Measurements from ENCODE around the gene BRICD5. TPM values are rescaled to one million over a fixed set of nuclear protein-coding genes. Genes with fewer than 3 reads are reported as not detected.

BRICD5 gene
- total RNA-seq, 1 experiment from 2014 or later, result 4.8 TPM

DNA sequence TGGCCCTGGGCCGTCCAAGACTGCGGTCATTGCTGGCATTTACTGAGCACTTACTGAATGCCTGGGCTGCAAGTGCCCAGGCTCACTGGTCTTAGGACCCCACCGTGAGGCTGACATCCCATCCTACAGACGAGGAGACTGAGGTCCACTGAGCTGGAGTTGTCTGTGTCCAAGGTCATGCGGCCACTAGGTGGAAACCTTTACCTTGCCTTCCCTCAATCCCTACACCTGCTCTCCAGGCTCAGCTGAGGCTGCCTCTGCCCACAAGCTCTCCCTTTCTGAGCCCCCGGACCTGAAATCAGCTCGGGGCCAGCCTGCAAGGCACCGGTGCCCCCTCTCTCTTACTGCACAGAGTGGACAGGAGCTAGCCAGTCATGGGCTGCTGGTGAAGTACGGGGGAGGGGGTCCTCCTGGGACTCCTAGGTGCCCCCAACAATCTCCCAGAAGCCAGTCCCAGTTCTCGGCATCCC, 15.8 kb downstream of the BRICD5 start:
- ChIA-PET POLR2A (ENCODE audit: unreplicated experiment) (no interaction called here), CTCF (interaction anchor here (0.5 to 1.4 kb wide), 6 partner anchors 31 to 72 kb away, joined by 3 to 18 read pairs (median 3); partner anchors contain the start of gene ECI1)
- no peak for TF ChIP-seq EZH2 (IDR thresholded peaks at IDR 0.05; ENCODE audit: low read length, unreplicated experiment)
- TF ChIP-seq, protein P1, sequence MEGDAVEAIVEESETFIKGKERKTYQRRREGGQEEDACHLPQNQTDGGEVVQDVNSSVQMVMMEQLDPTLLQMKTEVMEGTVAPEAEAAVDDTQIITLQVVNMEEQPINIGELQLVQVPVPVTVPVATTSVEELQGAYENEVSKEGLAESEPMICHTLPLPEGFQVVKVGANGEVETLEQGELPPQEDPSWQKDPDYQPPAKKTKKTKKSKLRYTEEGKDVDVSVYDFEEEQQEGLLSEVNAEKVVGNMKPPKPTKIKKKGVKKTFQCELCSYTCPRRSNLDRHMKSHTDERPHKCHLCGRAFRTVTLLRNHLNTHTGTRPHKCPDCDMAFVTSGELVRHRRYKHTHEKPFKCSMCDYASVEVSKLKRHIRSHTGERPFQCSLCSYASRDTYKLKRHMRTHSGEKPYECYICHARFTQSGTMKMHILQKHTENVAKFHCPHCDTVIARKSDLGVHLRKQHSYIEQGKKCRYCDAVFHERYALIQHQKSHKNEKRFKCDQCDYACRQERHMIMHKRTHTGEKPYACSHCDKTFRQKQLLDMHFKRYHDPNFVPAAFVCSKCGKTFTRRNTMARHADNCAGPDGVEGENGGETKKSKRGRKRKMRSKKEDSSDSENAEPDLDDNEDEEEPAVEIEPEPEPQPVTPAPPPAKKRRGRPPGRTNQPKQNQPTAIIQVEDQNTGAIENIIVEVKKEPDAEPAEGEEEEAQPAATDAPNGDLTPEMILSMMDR (conservative IDR thresholded peaks at IDR 0.05; ENCODE audit: low read depth, low read length), result peak; percentile 57
- H3K9me3 ChIP-seq (ENCODE audit: low read length), result no peaks in the 10 kb centered on the region
- H4K20me1 ChIP-seq (ENCODE audit: low read length), result no peaks in the 10 kb centered on the region
- DNase-seq, result peak; percentile 64
- H3K9me2 ChIP-seq (replicated peaks; ENCODE audit: low read length), result no peaks in the 10 kb centered on the region
- peaks cover 12% of the 10 kb centered on the region; the same call in 1 of the 2 replicates for H3K4me1 ChIP-seq (ENCODE audit: insufficient read depth, low read length)
- intact Hi-C loops (cut with micrococcal nuclease), result no loop called here
- H3K4me2 ChIP-seq (ENCODE audit: low read length), result peak overlapping the region; percentile 79
- H3K27ac ChIP-seq (ENCODE audit: low read length), result no peak overlapping the region
- no peaks in the 10 kb centered on the region for H3F3A ChIP-seq (ENCODE audit: low read length, unreplicated experiment)
- no peaks in the 10 kb centered on the region for H3K36me3 ChIP-seq (ENCODE audit: low read depth, low read length)
- ATAC-seq, result peak; percentile 81
- peak overlapping the region; percentile 32; the same call in 1 of the 2 replicates for H2AFZ ChIP-seq (ENCODE audit: low read length)
- H3K4me3 ChIP-seq (ENCODE audit: low read length), result peak overlapping the region; percentile 59; the same call in 1 of the 2 replicates
- no peaks in the 10 kb centered on the region for H3K79me2 ChIP-seq (ENCODE audit: low read length)
- no peaks in the 10 kb centered on the region for H3K27me3 ChIP-seq (ENCODE audit: low read length)
- no TSS peak for BruUV-seq (replicated peaks)
- H3K9ac ChIP-seq (ENCODE audit: low read length), result no peak overlapping the region

DNA sequence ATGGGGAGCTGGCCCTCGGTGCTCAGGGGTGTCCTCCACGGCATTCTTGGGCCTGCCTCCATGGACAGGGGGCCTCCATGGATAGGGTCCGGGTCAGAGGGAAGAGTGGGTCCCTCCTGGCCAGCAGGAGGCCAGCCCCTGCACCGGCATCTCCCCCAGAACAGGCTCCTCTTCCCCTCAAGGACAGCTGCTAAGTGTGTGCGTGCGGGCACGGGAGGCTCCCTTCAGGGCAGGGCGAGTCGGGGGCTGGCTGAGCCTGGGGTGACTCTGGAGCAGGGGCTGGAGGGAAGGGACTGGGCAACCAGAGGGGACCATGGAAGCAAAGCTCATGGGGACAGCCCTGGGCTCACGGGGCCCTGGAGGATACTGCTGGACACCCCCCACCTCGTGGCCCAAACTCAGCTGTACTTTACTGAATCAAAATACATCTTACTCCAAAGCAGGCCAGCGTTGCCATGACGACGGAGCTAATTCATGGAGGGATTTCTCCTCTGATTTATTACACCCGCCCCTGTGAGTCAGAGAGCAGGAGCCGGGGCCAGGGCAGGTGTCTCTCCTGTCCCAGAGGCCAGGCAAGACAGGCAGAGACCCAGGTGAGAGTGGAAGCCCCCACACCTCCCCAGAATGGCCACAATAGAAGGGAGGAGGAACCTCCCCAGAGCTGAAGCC, 16.4 kb downstream of the BRICD5 start:
- ATAC-seq, result peak; percentile 11; the same call in 1 of the 2 replicates
- intact Hi-C loops (cut with micrococcal nuclease), result no loop called here
- no peak overlapping the region for H3K9ac ChIP-seq (ENCODE audit: low read length)
- TF ChIP-seq EZH2 (IDR thresholded peaks at IDR 0.05; ENCODE audit: low read length, unreplicated experiment), result no peak
- TF ChIP-seq, protein P1 (conservative IDR thresholded peaks at IDR 0.05; ENCODE audit: low read depth, low read length), result no peak
- no TSS peak for BruUV-seq (replicated peaks)
- peaks cover 12% of the 10 kb centered on the region; the same call in 1 of the 2 replicates for H3K4me1 ChIP-seq (ENCODE audit: insufficient read depth, low read length)
- CTCF ChIA-PET, result interaction anchor here (0.5 to 1.4 kb wide), 5 partner anchors 32 to 72 kb away, joined by 3 to 18 read pairs (median 3); partner anchors contain the start of gene ECI1
- H3K4me3 ChIP-seq (ENCODE audit: low read length), result no peak overlapping the region
- no peaks in the 10 kb centered on the region for H3K9me2 ChIP-seq (replicated peaks; ENCODE audit: low read length)
- no peaks in the 10 kb centered on the region for H3K27me3 ChIP-seq (ENCODE audit: low read length)
- no peaks in the 10 kb centered on the region for H3K79me2 ChIP-seq (ENCODE audit: low read length)
- H4K20me1 ChIP-seq (ENCODE audit: low read length), result no peaks in the 10 kb centered on the region
- no peaks in the 10 kb centered on the region for H3K9me3 ChIP-seq (ENCODE audit: low read length)
- no peak overlapping the region for H3K27ac ChIP-seq (ENCODE audit: low read length)
- H3F3A ChIP-seq (ENCODE audit: low read length, unreplicated experiment), result no peaks in the 10 kb centered on the region
- POLR2A ChIA-PET (ENCODE audit: unreplicated experiment), result interaction anchor here (0.5 kb wide), 1 partner anchor 57 kb away, joined by 8 read pairs; the partner anchor contains the start of gene ECI1
- DNase-seq, result peak; percentile 56
- no peak overlapping the region; the same call in 1 of the 2 replicates for H3K4me2 ChIP-seq (ENCODE audit: low read length)
- H2AFZ ChIP-seq (ENCODE audit: low read length), result no peak overlapping the region
- H3K36me3 ChIP-seq (ENCODE audit: low read depth, low read length), result no peaks in the 10 kb centered on the region

DNA sequence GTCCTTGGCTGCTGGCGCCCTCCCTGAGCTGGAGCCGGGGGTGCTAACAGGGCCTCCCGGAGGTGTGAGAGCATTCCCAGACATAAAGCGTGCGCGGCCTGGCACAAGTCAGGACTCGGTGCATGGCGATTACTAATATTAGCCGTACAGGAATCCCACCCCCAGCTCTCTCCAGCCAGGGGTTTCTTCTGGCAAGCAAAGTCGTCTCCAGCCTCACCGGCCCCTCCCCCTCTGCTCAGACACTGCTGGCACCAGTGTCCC, 19.3 kb downstream of the BRICD5 start:
- H3K9ac ChIP-seq (ENCODE audit: low read length), result no peak overlapping the region
- POLR2A ChIA-PET (ENCODE audit: unreplicated experiment), result no interaction called here
- no peak overlapping the region for H2AFZ ChIP-seq (ENCODE audit: low read length)
- no peak overlapping the region for H3K4me3 ChIP-seq (ENCODE audit: low read length)
- DNase-seq (no peak), ATAC-seq (no peak)
- H3K9me2 ChIP-seq (replicated peaks; ENCODE audit: low read length), result no peaks in the 10 kb centered on the region
- H3K4me1 ChIP-seq (ENCODE audit: insufficient read depth, low read length), result peaks cover 12% of the 10 kb centered on the region; the same call in 1 of the 2 replicates
- H3F3A ChIP-seq (ENCODE audit: low read length, unreplicated experiment), result no peaks in the 10 kb centered on the region
- H3K9me3 ChIP-seq (ENCODE audit: low read length), result no peaks in the 10 kb centered on the region
- H3K36me3 ChIP-seq (ENCODE audit: low read depth, low read length), result no peaks in the 10 kb centered on the region
- H3K27me3 ChIP-seq (ENCODE audit: low read length), result no peaks in the 10 kb centered on the region
- no peaks in the 10 kb centered on the region for H4K20me1 ChIP-seq (ENCODE audit: low read length)
- H3K27ac ChIP-seq (ENCODE audit: low read length), result no peak overlapping the region
- no peak overlapping the region for H3K4me2 ChIP-seq (ENCODE audit: low read length)
- CTCF ChIA-PET, result no interaction called here
- no TSS peak for BruUV-seq (replicated peaks)
- intact Hi-C loops (cut with micrococcal nuclease), result no loop called here
- H3K79me2 ChIP-seq (ENCODE audit: low read length), result no peaks in the 10 kb centered on the region
- TF ChIP-seq EZH2 (IDR thresholded peaks at IDR 0.05; ENCODE audit: low read length, unreplicated experiment) (no peak), EZH2phosphoT487 (IDR thresholded peaks at IDR 0.05; ENCODE audit: borderline replicate concordance, low read length) (no peak)
- TF ChIP-seq, protein P1 (conservative IDR thresholded peaks at IDR 0.05; ENCODE audit: low read depth, low read length), result no peak
